MM.1S (cell line): ENCODE results near the gene ATP5F1E.

ENCODE experiments used
- DNase-seq: peaks from one replicate; pipeline ENCODE4 v3.0.0-alpha.2; 2015
- H2AFZ ChIP-seq: fragments of 300-600 bp; sonication (generic); 2 replicates; pipeline ENCODE4 v1.6.0; 2016; ENCODE audit warnings: antibody characterized with exemption, low read length
- H3F3A ChIP-seq: fragments of 300-600 bp; sonication (generic); 2 replicates; pipeline ENCODE4 v1.6.1; 2016; ENCODE audit warnings: mild to moderate bottlenecking, antibody characterized with exemption, low read length, moderate library complexity, mixed read lengths; ENCODE audit not compliant: insufficient read depth
- H3K27ac ChIP-seq: fragments of 300-600 bp; sonication (generic); 2 replicates; pipeline ENCODE4 v1.5.1; 2016; ENCODE audit warnings: mild to moderate bottlenecking, low read length
- H3K27me3 ChIP-seq: fragments of 300-600 bp; sonication (generic); replicated peaks from 2 replicates; pipeline ENCODE4 v1.6.0; 2016; ENCODE audit warnings: low read length; ENCODE audit not compliant: insufficient read depth
- H3K36me3 ChIP-seq: fragments of 300-600 bp; sonication (generic); replicated peaks from 2 replicates; pipeline ENCODE4 v1.6.1; 2016; ENCODE audit warnings: mild to moderate bottlenecking, low read length, mixed read lengths; ENCODE audit not compliant: insufficient read depth
- H3K4me1 ChIP-seq: fragments of 300-600 bp; sonication (generic); 2 replicates; pipeline ENCODE4 v1.6.1; 2016; ENCODE audit warnings: low read length, mixed read lengths
- H3K4me2 ChIP-seq: fragments of 300-600 bp; sonication (generic); 2 replicates; pipeline ENCODE4 v1.6.0; 2016; ENCODE audit warnings: low read depth, low read length
- H3K4me3 ChIP-seq: fragments of 300-600 bp; sonication (generic); 2 replicates; pipeline ENCODE4 v1.5.1; 2016; ENCODE audit warnings: low read length, mixed read lengths
- H3K79me2 ChIP-seq: fragments of 300-600 bp; sonication (generic); 2 replicates; pipeline ENCODE4 v1.6.1; 2016; ENCODE audit warnings: mixed run types, low read length, mixed read lengths
- H3K9ac ChIP-seq: fragments of 300-600 bp; sonication (generic); 2 replicates; pipeline ENCODE4 v1.6.1; 2016; ENCODE audit warnings: low read length, mixed read lengths
- H3K9me2 ChIP-seq: fragments of 300-600 bp; sonication (generic); replicated peaks from 2 replicates; pipeline ENCODE4 v1.6.1; 2016; ENCODE audit warnings: mild to moderate bottlenecking, low read length, mixed read lengths; ENCODE audit not compliant: insufficient read depth
- H3K9me3 ChIP-seq: fragments of 300-600 bp; sonication (generic); replicated peaks from 2 replicates; pipeline ENCODE4 v1.6.1; 2016; ENCODE audit warnings: mild to moderate bottlenecking, low read length, mixed read lengths; ENCODE audit not compliant: insufficient read depth
- H4K20me1 ChIP-seq: fragments of 300-600 bp; sonication (generic); 2 replicates; pipeline ENCODE4 v1.6.1; 2016; ENCODE audit warnings: mild to moderate bottlenecking, low read length, moderate library complexity, mixed read lengths; ENCODE audit not compliant: insufficient read depth
- EZH2 ChIP-seq: fragments of 300-600 bp; sonication (generic); optimal IDR thresholded peaks from 2 replicates; pipeline ENCODE3; 2017; ENCODE audit warnings: low read depth, mild to moderate bottlenecking, antibody characterized with exemption, low read length, mixed read lengths
- EZH2phosphoT487 ChIP-seq: fragments of 300-600 bp; sonication (generic); IDR thresholded peaks from 2 replicates; pipeline ENCODE4 v1.6.1; 2018; ENCODE audit warnings: antibody characterized with exemption, low read length
- TF ChIP-seq, protein P1 (sequence below): fragments of 300-600 bp; sonication (generic); IDR thresholded peaks from 2 replicates; pipeline ENCODE4 v1.5.1; 2016; ENCODE audit warnings: antibody characterized with exemption, low read length, mixed read lengths

ATP5F1E gene

DNA sequence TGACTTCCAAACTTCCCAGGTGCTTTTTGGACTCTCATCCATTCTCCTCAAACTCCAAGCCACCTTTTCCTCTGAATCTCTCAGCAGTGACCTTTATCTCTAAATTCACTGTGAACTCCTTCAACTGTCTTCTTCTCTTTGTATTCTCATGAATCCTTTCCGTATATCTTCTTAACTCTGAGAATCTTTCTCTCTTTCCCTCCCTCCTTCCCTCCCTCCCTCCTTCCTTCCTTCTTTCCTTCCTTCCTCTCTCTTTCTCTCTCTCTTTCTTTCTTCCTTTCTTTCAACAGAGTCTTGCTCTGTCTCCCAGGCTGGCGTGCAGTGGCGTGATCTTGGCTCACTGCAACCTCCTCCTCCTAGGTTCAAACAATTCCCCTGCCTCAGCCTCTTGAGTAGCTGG, 14.7 kb upstream of the ATP5F1E start:
- Histone ChIP-seq H3K9me2 (no peaks in the 10 kb centered on the region), H3K27me3 (no peaks in the 10 kb centered on the region), H3K27ac (no peak overlapping the region), H3K9ac (no peak overlapping the region), H3F3A (no peaks in the 10 kb centered on the region), H3K9me3 (no peaks in the 10 kb centered on the region), H3K79me2 (peaks cover 7% of the 10 kb centered on the region), H3K4me1 (peaks cover 6% of the 10 kb centered on the region), H2AFZ (no peak overlapping the region), H3K4me3 (no peak overlapping the region), H3K4me2 (no peak overlapping the region), H4K20me1 (no peaks in the 10 kb centered on the region), H3K36me3 (no peaks in the 10 kb centered on the region)
- DNase-seq: no peak
- TF ChIP-seq EZH2: no peak
- TF ChIP-seq, protein P1, sequence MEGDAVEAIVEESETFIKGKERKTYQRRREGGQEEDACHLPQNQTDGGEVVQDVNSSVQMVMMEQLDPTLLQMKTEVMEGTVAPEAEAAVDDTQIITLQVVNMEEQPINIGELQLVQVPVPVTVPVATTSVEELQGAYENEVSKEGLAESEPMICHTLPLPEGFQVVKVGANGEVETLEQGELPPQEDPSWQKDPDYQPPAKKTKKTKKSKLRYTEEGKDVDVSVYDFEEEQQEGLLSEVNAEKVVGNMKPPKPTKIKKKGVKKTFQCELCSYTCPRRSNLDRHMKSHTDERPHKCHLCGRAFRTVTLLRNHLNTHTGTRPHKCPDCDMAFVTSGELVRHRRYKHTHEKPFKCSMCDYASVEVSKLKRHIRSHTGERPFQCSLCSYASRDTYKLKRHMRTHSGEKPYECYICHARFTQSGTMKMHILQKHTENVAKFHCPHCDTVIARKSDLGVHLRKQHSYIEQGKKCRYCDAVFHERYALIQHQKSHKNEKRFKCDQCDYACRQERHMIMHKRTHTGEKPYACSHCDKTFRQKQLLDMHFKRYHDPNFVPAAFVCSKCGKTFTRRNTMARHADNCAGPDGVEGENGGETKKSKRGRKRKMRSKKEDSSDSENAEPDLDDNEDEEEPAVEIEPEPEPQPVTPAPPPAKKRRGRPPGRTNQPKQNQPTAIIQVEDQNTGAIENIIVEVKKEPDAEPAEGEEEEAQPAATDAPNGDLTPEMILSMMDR: no peak
- TF ChIP-seq EZH2phosphoT487: no peak

DNA sequence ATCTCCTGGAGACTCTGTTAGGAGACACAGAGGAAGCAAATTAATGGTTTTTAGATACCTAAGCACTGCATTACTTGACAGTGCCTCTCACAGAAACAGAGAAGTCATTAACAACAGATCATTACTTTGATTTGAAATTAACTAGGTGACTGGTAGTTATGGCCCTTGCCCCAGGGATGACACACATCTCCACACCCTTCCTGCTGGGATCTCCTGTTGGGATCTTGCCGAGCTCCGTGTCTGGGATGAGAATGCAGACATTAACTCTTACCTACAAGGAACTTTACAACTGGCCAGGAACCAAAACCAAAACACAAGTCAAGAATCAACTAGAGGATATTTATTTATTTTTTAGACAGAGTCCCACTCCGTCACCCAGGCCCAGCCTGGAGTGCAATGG, 12.7 kb upstream of the ATP5F1E start:
- H3K79me2 ChIP-seq: peaks cover 28% of the 10 kb centered on the region

DNA sequence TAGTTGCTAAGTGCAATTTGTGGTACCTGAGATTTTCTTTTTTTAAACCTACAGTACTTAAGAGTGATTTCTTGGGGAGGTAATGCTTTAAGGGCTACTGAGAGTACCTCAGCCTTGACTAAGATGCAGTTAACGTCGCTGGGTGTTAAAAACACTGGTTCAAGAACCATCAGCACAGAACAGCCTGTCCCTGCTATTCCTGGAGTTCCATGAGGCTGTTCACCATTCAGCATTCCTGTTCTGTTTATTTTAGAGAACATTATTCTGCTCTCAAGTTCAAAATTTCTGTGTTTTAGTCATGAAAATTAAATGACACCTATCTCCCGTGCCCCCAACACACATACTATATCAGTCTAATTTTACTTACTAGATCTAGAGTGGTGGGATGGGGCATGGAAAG, 12.2 kb upstream of the ATP5F1E start:
- Histone ChIP-seq H3K9me3 (no peaks in the 10 kb centered on the region), H3K4me2 (no peak overlapping the region), H3K27me3 (no peaks in the 10 kb centered on the region), H3K9me2 (no peaks in the 10 kb centered on the region), H4K20me1 (0 out of 2 replicates have a peak, but pooled peaks cover 4% of the 10 kb centered on the region), H3F3A (no peaks in the 10 kb centered on the region), H2AFZ (no peak overlapping the region), H3K4me1 (peaks cover 14% of the 10 kb centered on the region), H3K79me2 (peaks cover 33% of the 10 kb centered on the region), H3K4me3 (no peak overlapping the region), H3K36me3 (no peaks in the 10 kb centered on the region), H3K9ac (no peak overlapping the region), H3K27ac (no peak overlapping the region)
- no peak for DNase-seq
- TF ChIP-seq EZH2 (no peak), EZH2phosphoT487 (no peak)
- TF ChIP-seq, protein P1: no peak

More for the DNA sequence above, 12.7 kb upstream of the ATP5F1E start:
- Histone ChIP-seq H3K27ac (no peak overlapping the region), H4K20me1 (0 out of 2 replicates have a peak, but pooled peaks cover 4% of the 10 kb centered on the region), H3K4me1 (peaks cover 14% of the 10 kb centered on the region), H3K9ac (no peak overlapping the region), H3F3A (no peaks in the 10 kb centered on the region), H3K9me3 (no peaks in the 10 kb centered on the region), H3K36me3 (no peaks in the 10 kb centered on the region), H3K9me2 (no peaks in the 10 kb centered on the region), H3K4me2 (no peak overlapping the region), H3K27me3 (no peaks in the 10 kb centered on the region), H2AFZ (no peak overlapping the region), H3K4me3 (no peak overlapping the region)
- no peak for DNase-seq
- TF ChIP-seq EZH2phosphoT487 (no peak), EZH2 (no peak)
- TF ChIP-seq, protein P1: no peak
